Heart left ventricle (tissue), 16 donors: ENCODE measurements around the gene KRT71. TPM values are rescaled to one million over a fixed set of nuclear protein-coding genes. Genes with fewer than 3 reads are reported as not detected.
"Not testable (repeated sequence)": the region's sequence is repeated elsewhere in the genome, so short reads cannot be mapped to it uniquely, and the experiment has no call there.

Source experiments
- ATAC-seq, 4 donors: fragments of 200-7000 bp; cut with Tn5 transposase; one replicate each; pipeline ENCODE4 v1.9.1; 2020 to 2022; ENCODE audit warnings: moderate library complexity in 4 of 4, mild to moderate bottlenecking in 3 of 4, moderate number of reproducible peaks in 1 of 4
- DNase-seq, 5 donors: peaks; one replicate each; pipeline ENCODE4 v3.0.0-alpha.2; 2020
- H3K27ac ChIP-seq, 12 donors: fragments of 200-600 bp; sonication (generic) in 4 of 12; one replicate each; pipeline versions ENCODE4 v1.5.0 to v1.8.0; 2016 to 2022; ENCODE audit warnings: mild to moderate bottlenecking in 2 of 12
- H3K27me3 ChIP-seq, 9 donors: fragments of 200-600 bp; sonication (generic) in 2 of 9; one replicate each; pipeline versions ENCODE4 v1.5.1 to v1.8.0; 2016 to 2022; ENCODE audit warnings: mild to moderate bottlenecking in 3 of 9
- H3K36me3 ChIP-seq, 9 donors: fragments of 200-600 bp; sonication (generic) in 2 of 9; one replicate each; pipeline versions ENCODE4 v1.5.0 to v1.8.0; 2018 to 2022; ENCODE audit warnings: mild to moderate bottlenecking in 2 of 9
- H3K4me1 ChIP-seq, 12 donors: fragments of 200-600 bp; sonication (generic) in 4 of 12; one replicate each; pipeline versions ENCODE4 v1.5.0 to v1.8.0; 2016 to 2022; ENCODE audit warnings: mild to moderate bottlenecking in 3 of 12
- H3K4me3 ChIP-seq, 12 donors: fragments of 200-600 bp; sonication (generic) in 4 of 12; one replicate each; pipeline versions ENCODE4 v1.5.0 to v1.8.0; 2017 to 2022; ENCODE audit warnings: mild to moderate bottlenecking in 9 of 12, moderate library complexity in 4 of 12
- H3K9me3 ChIP-seq, 12 donors: fragments of 200-600 bp; sonication (generic) in 4 of 12; one replicate each; pipeline versions ENCODE4 v1.5.0 to v1.8.0; 2016 to 2022; ENCODE audit warnings: mild to moderate bottlenecking in 1 of 12
- POLR2A ChIP-seq, 2 donors: fragments of 450-650 bp; IDR thresholded peaks; one replicate each; pipeline ENCODE4 v1.6.1; 2017; ENCODE audit warnings: antibody characterized with exemption in 2 of 2, mild to moderate bottlenecking in 2 of 2, moderate library complexity in 2 of 2
- WGBS, 4 donors: extraction: QIAGEN DNeasy Blood & Tissue Kit in 2 of 4; methylation state at CpG; one replicate each; pipeline versions ENCODE4 v1.1.5 to v1.1.7; 2013 to 2018; 5-methylcytosine and 5-hydroxymethylcytosine counted together
- intact Hi-C, 10 donors: fragments of 100-400 bp; cut with DNase I; formaldehyde crosslinking; loops; one replicate each; pipeline versions ENCODE4 v1.11.1 to v1.14.2; 2022
- polyA plus RNA-seq, 2 donors: library from polyadenylated mRNA; stranded (reverse); fragments of 200-250 nt; gene quantifications; one replicate each; pipeline ENCODE4 v1.2.3, GENCODE V29; 2013
- total RNA-seq, 9 donors: library from RNA; depleted of rRNA in 2 of 9; stranded (reverse); fragments of >200 nt in 2 of 9; fragmentation: NEBNext Ultra II Directional in 3 of 9; extraction: Animal tissue kit (Norgen Biotek cat#: 25700) in 3 of 9; gene quantifications; one replicate each; pipeline versions ENCODE4 v1.1.0 to v1.2.4, GENCODE V29; 2016 to 2023
- TF ChIP-seq, protein P1 (sequence below), 12 donors: fragments of 200-600 bp; sonication (generic) in 4 of 12; IDR thresholded peaks; one replicate each; pipeline versions ENCODE4 v1.5.0 to v1.8.0; 2018 to 2022; ENCODE audit warnings: antibody characterized with exemption in 12 of 12, mild to moderate bottlenecking in 5 of 12
- donor health status: ischemic (EF 13 %, LVEDD 7.1; RV severe dilation, severe dysfunction).
- donor health status: healthy with polysubstance abuse.
- donor health status: DM: no; HTN: yes; CAD: no.
- donor health status: DM: no; HTN: no; CAD: no.
- donor health status: ischemic (EF 25% LVEDD 6.9; RV normal size, moderate dysfunction).
- donor health status: ischemic (EF 25% LVEDD 5.7; RV mildly dilated, moderate dysfunction).
- donor health status: healthy.
- donor health status: DM: yes; HTN: yes; CAD: no.
- donor health status: ischemic (EF 35%, LVEDD 5.7; RV mildly dilated, moderate dysfunction).
- donor health status: nonischemic (EF 11% LVEDD 7.7; RV severe dilation, severe dysfunction).
- donor health status: DM: yes; HTN: yes; CAD: no.
- donor health status: PGD.
- donor health status: ischemic (EF 29% LVEDD 5.4; RV normal size, mild dysfunction).
- donor health status: nonischemic (EF 23%, LVEDD 6.1; RV moderate dilation, normal function).

Gene KRT71
- total and polyA plus RNA-seq, 11 donors: not detected

DNA sequence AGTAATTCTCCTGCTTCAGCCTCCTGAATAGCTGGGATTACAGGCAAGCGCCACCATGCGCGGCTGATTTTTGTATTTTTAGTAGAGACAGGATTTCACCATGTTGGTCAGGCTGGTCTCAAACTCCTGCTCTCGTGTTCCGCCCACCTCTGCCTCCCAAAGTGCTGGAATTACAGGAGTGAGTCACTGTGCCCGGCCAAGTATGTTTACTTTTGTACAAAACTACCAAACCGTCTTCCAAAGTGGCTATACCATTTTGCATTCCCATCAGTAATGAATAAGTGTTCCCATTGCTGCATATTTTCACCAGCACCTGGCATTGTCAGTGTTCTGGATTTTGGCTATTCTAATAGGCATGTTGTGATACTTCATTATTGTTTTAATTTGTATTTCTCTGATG, 51.5 kb downstream of the KRT71 start:
- peaks cover 0 to 1% (median 0%) of the 10 kb centered on the region in 12 donors for H3K4me1 ChIP-seq
- no peak for ATAC-seq
- DNase-seq: no peak
- H3K27ac ChIP-seq: no peak overlapping the region
- H3K36me3 ChIP-seq: no peaks in the 10 kb centered on the region
- H3K27me3 ChIP-seq: peaks cover 0 to 19% (median 0%) of the 10 kb centered on the region in 9 donors
- H3K4me3 ChIP-seq: no peak overlapping the region
- WGBS, 4 donors: 83 to 91% (median 90%) methylated on average over 7 of the region's 7 CpGs
- TF ChIP-seq, protein P1, sequence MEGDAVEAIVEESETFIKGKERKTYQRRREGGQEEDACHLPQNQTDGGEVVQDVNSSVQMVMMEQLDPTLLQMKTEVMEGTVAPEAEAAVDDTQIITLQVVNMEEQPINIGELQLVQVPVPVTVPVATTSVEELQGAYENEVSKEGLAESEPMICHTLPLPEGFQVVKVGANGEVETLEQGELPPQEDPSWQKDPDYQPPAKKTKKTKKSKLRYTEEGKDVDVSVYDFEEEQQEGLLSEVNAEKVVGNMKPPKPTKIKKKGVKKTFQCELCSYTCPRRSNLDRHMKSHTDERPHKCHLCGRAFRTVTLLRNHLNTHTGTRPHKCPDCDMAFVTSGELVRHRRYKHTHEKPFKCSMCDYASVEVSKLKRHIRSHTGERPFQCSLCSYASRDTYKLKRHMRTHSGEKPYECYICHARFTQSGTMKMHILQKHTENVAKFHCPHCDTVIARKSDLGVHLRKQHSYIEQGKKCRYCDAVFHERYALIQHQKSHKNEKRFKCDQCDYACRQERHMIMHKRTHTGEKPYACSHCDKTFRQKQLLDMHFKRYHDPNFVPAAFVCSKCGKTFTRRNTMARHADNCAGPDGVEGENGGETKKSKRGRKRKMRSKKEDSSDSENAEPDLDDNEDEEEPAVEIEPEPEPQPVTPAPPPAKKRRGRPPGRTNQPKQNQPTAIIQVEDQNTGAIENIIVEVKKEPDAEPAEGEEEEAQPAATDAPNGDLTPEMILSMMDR (IDR thresholded peaks at IDR 0.05): no peak
- no peak for TF ChIP-seq POLR2A (IDR thresholded peaks at IDR 0.05)
- intact Hi-C loops: loop anchor here in 4 of 10 donors (10.0 kb wide), 2 partner anchors 117 to 347 kb away; partner anchors contain the start of gene KRT84 (in 1 of the 4)
- H3K9me3 ChIP-seq: peaks cover 0 to 8% (median 0%) of the 10 kb centered on the region in 12 donors

GRCh38 chr12:52500574-52500973, 52.4 kb downstream of the KRT71 start:
- intact Hi-C loops: loop anchor here in 4 of 10 donors (10.0 kb wide), 2 partner anchors 116 to 346 kb away; partner anchors contain the start of gene KRT84 (in 1 of the 4)
- H3K4me3 ChIP-seq, H3K36me3 ChIP-seq, H3K9me3 ChIP-seq, H3K27ac ChIP-seq, ATAC-seq, DNase-seq: not testable (repeated sequence)
- WGBS, 4 donors: 79 to 85% (median 82%) methylated on average over 6 of the region's 6 CpGs
- Histone ChIP-seq H3K27me3 (peaks cover 0 to 16% (median 0%) of the 10 kb centered on the region in 9 donors), H3K4me1 (peaks cover 0 to 10% (median under 1%) of the 10 kb centered on the region in 12 donors)

GRCh38 chr12:52499806-52500560, 53.0 kb downstream of the KRT71 start:
- 81 to 87% (median 86%) methylated on average over 5 of the region's 5 CpGs for WGBS, 4 donors
- Histone ChIP-seq H3K36me3 (no peaks in the 10 kb centered on the region), H3K27me3 (peaks cover 0 to 11% (median 0%) of the 10 kb centered on the region in 9 donors), H3K9me3 (peaks cover 0 to 8% (median 0%) of the 10 kb centered on the region in 12 donors), H3K4me3 (no peak overlapping the region), H3K4me1 (peaks cover 0 to 16% (median 1%) of the 10 kb centered on the region in 12 donors), H3K27ac (no peak overlapping the region)
- TF ChIP-seq, protein P1 (IDR thresholded peaks at IDR 0.05): no peak
- no peak for TF ChIP-seq POLR2A (IDR thresholded peaks at IDR 0.05)
- ATAC-seq (no peak), DNase-seq (no peak)
- intact Hi-C loops: loop anchor here in 5 of 10 donors (10.0 kb wide), 3 partner anchors 85 to 345 kb away; partner anchors contain the start of gene KRT84 (in 1 of the 5)

DNA sequence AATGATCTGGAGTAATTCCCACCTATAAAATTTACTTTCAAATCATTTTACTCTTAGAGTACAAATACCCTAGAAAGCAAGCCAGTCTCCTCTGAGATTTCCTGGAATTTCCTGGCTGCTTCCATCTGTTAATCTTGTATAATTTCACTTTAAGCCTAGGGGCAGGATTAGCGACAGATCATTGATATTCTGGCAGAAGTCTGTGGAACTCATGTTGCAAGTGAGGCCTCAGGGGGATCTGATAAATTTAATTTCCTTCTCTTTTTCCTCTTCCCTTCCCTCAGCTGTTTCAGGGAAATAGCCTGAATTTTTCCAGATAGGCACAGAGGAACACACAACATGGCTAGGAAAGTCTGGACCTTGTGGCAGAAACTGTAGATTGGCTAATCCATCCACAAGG, 54.0 kb downstream of the KRT71 start:
- H3K27ac ChIP-seq: no peak overlapping the region
- peaks cover 0 to 4% (median 0%) of the 10 kb centered on the region in 9 donors for H3K27me3 ChIP-seq
- no peaks in the 10 kb centered on the region for H3K36me3 ChIP-seq
- 31 to 58% (median 45%) methylated on average over 1 of the region's 1 CpG for WGBS, 4 donors
- H3K4me1 ChIP-seq: peaks cover 0 to 25% (median 5%) of the 10 kb centered on the region in 12 donors
- no peak overlapping the region for H3K4me3 ChIP-seq
- DNase-seq (no peak), ATAC-seq (no peak)
- H3K9me3 ChIP-seq: peaks cover 0 to 8% (median 0%) of the 10 kb centered on the region in 12 donors
- no peak for TF ChIP-seq POLR2A (IDR thresholded peaks at IDR 0.05)
- TF ChIP-seq, protein P1 (IDR thresholded peaks at IDR 0.05): no peak
- intact Hi-C loops: loop anchor here in 1 of 10 donors (10.0 kb wide), 1 partner anchor 84 kb away; no protein-coding TSS in a partner anchor
